ENCODE measurements around the gene SLC6A6.
"Not testable (repeated sequence)": the region's sequence is repeated elsewhere in the genome, so short reads cannot be mapped to it uniquely, and the experiment has no call there.

SLC6A6 gene

DNA sequence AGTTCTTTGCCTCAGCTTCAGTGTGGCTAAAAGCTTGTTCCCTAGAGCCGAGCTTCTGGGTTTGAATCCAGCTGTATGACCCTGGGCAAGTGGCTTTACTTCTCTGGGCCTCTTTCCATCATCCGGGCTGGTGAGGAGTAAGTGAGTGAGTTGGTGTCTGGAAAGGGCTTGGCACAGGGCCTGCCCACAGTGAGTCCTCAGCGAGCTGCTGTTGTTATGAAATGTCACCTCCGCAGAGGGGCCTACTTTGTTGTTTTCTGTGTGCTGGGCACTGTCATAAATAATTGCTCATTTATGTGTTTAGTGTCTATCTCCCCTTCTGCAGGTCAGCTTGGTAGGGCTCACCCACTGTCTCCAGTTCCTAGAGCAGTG, 31.7 kb downstream of the SLC6A6 start:
- H3K27me3 ChIP-seq (ENCODE audit: control insufficient read depth, insufficient read depth, low read length): no peaks in the 10 kb centered on the region
- no peak overlapping the region for H2AFZ ChIP-seq
- TF ChIP-seq, protein P1, sequence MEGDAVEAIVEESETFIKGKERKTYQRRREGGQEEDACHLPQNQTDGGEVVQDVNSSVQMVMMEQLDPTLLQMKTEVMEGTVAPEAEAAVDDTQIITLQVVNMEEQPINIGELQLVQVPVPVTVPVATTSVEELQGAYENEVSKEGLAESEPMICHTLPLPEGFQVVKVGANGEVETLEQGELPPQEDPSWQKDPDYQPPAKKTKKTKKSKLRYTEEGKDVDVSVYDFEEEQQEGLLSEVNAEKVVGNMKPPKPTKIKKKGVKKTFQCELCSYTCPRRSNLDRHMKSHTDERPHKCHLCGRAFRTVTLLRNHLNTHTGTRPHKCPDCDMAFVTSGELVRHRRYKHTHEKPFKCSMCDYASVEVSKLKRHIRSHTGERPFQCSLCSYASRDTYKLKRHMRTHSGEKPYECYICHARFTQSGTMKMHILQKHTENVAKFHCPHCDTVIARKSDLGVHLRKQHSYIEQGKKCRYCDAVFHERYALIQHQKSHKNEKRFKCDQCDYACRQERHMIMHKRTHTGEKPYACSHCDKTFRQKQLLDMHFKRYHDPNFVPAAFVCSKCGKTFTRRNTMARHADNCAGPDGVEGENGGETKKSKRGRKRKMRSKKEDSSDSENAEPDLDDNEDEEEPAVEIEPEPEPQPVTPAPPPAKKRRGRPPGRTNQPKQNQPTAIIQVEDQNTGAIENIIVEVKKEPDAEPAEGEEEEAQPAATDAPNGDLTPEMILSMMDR (IDR thresholded peaks at IDR 0.05): no peak
- H3K4me2 ChIP-seq (ENCODE audit: low read length): no peak overlapping the region
- no peaks in the 10 kb centered on the region for H3K36me3 ChIP-seq (ENCODE audit: control insufficient read depth, insufficient read depth, low read length)
- no peaks in the 10 kb centered on the region for H3K79me2 ChIP-seq
- H3K9ac ChIP-seq: no peak overlapping the region
- H3K4me3 ChIP-seq (ENCODE audit: low read depth, low read length): no peak overlapping the region
- H3K4me1 ChIP-seq: peaks cover 12% of the 10 kb centered on the region
- H3K27ac ChIP-seq: no peak overlapping the region
- no peaks in the 10 kb centered on the region for H3K9me3 ChIP-seq (ENCODE audit: control insufficient read depth, low read length)

DNA sequence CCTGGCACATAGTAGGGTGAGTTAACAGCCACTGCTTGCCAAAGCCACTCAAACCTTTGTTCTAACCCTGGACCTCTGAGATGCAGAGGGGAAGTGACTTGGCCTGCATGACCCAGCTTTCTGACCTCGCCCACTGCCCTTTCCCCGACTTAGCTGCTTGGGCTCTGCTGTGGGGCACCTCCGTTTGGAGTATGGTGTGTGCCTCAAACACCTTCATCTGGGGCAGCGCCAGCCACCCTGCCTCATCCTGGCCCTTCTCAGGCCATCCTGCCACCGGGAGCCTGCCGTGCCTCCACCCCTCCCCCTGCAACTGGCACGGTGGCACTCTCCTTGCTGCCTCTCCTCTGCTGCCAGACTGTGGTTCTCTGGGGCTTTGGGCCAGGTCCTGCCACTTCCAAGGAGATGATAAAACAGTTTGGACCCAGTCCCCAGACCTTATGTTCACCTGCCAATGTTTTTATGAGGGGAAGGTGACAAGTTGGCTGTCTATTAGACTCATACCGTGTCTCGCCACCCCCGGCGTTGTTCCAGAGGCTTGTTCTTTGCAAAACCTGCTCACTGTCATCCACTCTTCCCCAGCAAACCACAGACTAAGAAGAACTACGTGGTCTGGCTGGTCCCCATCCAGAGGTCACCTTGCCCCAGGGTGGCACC, 32.2 kb downstream of the SLC6A6 start:
- no peak overlapping the region for H3K4me3 ChIP-seq (ENCODE audit: low read depth, low read length)
- H3K9me3 ChIP-seq (ENCODE audit: control insufficient read depth, low read length): no peaks in the 10 kb centered on the region
- no peaks in the 10 kb centered on the region for H3K79me2 ChIP-seq
- H3K4me2 ChIP-seq (ENCODE audit: low read length): no peak overlapping the region
- H2AFZ ChIP-seq: no peak overlapping the region
- H3K27ac ChIP-seq: no peak overlapping the region
- H3K4me1 ChIP-seq: peaks cover 12% of the 10 kb centered on the region
- H3K9ac ChIP-seq: no peak overlapping the region
- no peaks in the 10 kb centered on the region for H3K36me3 ChIP-seq (ENCODE audit: control insufficient read depth, insufficient read depth, low read length)
- H3K27me3 ChIP-seq (ENCODE audit: control insufficient read depth, insufficient read depth, low read length): no peaks in the 10 kb centered on the region
- TF ChIP-seq, protein P1 (IDR thresholded peaks at IDR 0.05): no peak

DNA sequence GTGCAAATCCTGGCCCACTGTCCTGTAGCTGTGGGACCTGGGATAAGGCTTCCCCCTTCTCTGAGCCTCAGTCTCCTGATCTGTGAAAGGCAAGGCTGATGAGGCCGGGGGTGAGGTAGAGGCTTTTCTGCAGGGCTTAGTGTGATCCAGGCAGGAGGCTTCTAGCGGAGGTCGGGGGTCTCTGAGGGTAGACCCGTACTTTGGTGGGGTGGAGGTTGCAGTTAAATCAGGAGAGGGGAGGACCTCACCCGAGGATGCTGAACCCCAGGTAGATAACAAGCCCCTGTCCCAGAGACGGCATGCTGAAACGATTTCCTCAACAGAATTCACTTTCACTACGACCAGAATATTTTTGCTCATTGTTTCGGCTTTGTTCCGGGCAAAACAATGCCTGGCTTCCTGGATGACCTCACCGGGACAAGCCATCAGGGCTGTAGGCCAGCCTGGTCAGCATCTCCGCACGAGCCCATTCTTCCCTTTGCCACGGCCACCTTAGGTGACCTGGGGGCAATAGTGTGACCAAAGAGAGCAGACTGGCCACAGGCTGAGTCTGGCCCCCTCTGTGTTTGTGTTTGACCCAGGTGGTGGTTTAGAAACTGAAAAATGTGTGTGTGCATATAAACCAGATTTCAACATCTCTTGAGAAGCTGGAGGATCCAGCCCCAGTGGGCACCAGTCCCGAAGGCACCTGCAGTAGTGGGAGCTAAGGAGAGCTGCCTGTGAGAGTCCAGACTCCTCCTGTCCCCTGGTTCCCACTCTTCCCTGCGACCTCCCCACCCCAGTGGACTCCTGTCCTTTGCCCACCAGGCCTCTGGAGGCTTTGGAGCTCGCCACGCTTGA, 33.0 kb downstream of the SLC6A6 start:
- no peak overlapping the region for H2AFZ ChIP-seq
- H3K79me2 ChIP-seq: no peaks in the 10 kb centered on the region
- no peak overlapping the region for H3K9ac ChIP-seq
- no peak overlapping the region for H3K4me2 ChIP-seq (ENCODE audit: low read length)
- TF ChIP-seq, protein P1 (IDR thresholded peaks at IDR 0.05): no peak
- H3K4me1 ChIP-seq: peaks cover 12% of the 10 kb centered on the region
- no peaks in the 10 kb centered on the region for H3K36me3 ChIP-seq (ENCODE audit: control insufficient read depth, insufficient read depth, low read length)
- no peaks in the 10 kb centered on the region for H3K9me3 ChIP-seq (ENCODE audit: control insufficient read depth, low read length)
- H3K4me3 ChIP-seq (ENCODE audit: low read depth, low read length): no peak overlapping the region
- no peaks in the 10 kb centered on the region for H3K27me3 ChIP-seq (ENCODE audit: control insufficient read depth, insufficient read depth, low read length)
- H3K27ac ChIP-seq: no peak overlapping the region

DNA sequence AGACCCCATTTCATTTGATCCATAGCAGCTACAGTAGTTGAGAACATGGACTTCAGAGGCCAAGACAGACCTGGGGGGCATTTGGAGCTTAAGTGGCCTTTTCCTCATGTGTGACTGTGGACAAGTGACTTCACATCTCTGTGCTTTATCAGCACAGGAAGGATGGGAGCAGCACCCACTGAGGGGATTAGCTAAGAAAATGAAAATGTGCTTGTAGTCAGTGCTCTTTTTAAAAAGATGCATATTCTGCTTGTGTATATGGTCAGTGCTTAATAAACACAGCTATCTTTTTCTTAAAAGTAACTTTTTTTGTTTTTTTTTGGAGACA, 34.5 kb downstream of the SLC6A6 start:
- H3K9me3 ChIP-seq (ENCODE audit: control insufficient read depth, low read length): no peaks in the 10 kb centered on the region
- no peaks in the 10 kb centered on the region for H3K79me2 ChIP-seq
- TF ChIP-seq, protein P1 (IDR thresholded peaks at IDR 0.05): no peak
- H3K4me2 ChIP-seq (ENCODE audit: low read length): no peak overlapping the region
- H2AFZ ChIP-seq: no peak overlapping the region
- no peak overlapping the region for H3K27ac ChIP-seq
- no peak overlapping the region for H3K9ac ChIP-seq
- no peaks in the 10 kb centered on the region for H3K36me3 ChIP-seq (ENCODE audit: control insufficient read depth, insufficient read depth, low read length)
- H3K27me3 ChIP-seq (ENCODE audit: control insufficient read depth, insufficient read depth, low read length): no peaks in the 10 kb centered on the region
- peaks cover 11% of the 10 kb centered on the region for H3K4me1 ChIP-seq
- no peak overlapping the region for H3K4me3 ChIP-seq (ENCODE audit: low read depth, low read length)

DNA sequence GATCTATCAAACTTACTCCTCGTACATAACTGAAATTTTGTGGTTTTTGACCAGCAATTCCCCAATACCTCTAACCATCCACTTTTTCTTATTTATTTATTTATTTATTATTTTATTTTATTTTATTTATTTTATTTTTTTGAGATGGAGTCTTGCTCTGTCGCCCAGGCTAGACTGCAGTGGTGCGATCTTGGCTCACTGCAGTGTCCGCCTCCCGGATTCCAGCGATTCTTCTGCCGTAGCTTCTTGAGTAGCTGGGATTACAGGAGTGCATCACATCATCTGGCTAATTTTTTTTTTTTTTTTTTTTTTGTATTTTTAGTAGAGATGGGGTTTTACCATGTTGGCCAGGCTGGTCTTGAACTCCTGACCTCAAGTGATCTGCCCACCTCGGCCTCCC, 35.3 kb downstream of the SLC6A6 start:
- not testable (repeated sequence) for H3K4me3 ChIP-seq (ENCODE audit: low read depth, low read length); H3K27ac ChIP-seq; H3K9me3 ChIP-seq (ENCODE audit: control insufficient read depth, low read length); H3K36me3 ChIP-seq (ENCODE audit: control insufficient read depth, insufficient read depth, low read length); H3K79me2 ChIP-seq; H3K27me3 ChIP-seq (ENCODE audit: control insufficient read depth, insufficient read depth, low read length); H2AFZ ChIP-seq; H3K4me1 ChIP-seq; H3K4me2 ChIP-seq (ENCODE audit: low read length); H3K9ac ChIP-seq
